ENCODE results near the gene LCORL. TPM values are rescaled to one million over a fixed set of nuclear protein-coding genes. Genes with fewer than 3 reads are reported as not detected.

The LCORL gene
- total and polyA plus RNA-seq, 12 donors: 2.6 to 28.8 (median 16.2) TPM

- intact Hi-C loops (cut with DNase I): no loop called here
- H3K9me3 ChIP-seq (replicated peaks in 1 of 3): no peaks in the 10 kb centered on the region
Measured at GRCh38 chr4:17920681-17921080, 100.9 kb downstream of the LCORL start.

GRCh38 chr4:17915439-17915838 lies 106.1 kb downstream of the LCORL start:
- Histone ChIP-seq H3K27me3 (no peaks in the 10 kb centered on the region), H3K4me1 (replicated peaks in 1 of 2) (no peaks in the 10 kb centered on the region), H3K4me3 (no peak overlapping the region), H3K36me3 (replicated peaks in 1 of 2) (no peaks in the 10 kb centered on the region), H3K27ac (no peak overlapping the region), H3K9me3 (replicated peaks in 1 of 3) (no peaks in the 10 kb centered on the region)
- DNase-seq: no peak
- intact Hi-C loops (cut with DNase I): no loop called here
- TF ChIP-seq POLR2A (IDR thresholded peaks at IDR 0.05) (no peak), CTCF (IDR thresholded peaks at IDR 0.05) (no peak)

More at GRCh38 chr4:17920681-17921080, 100.9 kb downstream of the LCORL start:
- no peaks in the 10 kb centered on the region for H3K4me1 ChIP-seq (replicated peaks in 1 of 2)
- no peaks in the 10 kb centered on the region for H3K27me3 ChIP-seq
- no peak for TF ChIP-seq POLR2A (IDR thresholded peaks at IDR 0.05)
- TF ChIP-seq CTCF (IDR thresholded peaks at IDR 0.05): no peak
- no peak overlapping the region for H3K4me3 ChIP-seq
- no peak for DNase-seq
- WGBS, 4 donors: 89 to 97% (median 95%) methylated on average over 1 of the region's 1 CpG
- H3K36me3 ChIP-seq (replicated peaks in 1 of 2): no peaks in the 10 kb centered on the region
- H3K27ac ChIP-seq: no peak overlapping the region

- H3K27ac ChIP-seq: no peak overlapping the region
- WGBS, 4 donors: 93 to 98% (median 94%) methylated on average over 9 of the region's 9 CpGs
- no peaks in the 10 kb centered on the region for H3K27me3 ChIP-seq
- no peaks in the 10 kb centered on the region for H3K36me3 ChIP-seq (replicated peaks in 1 of 2)
- DNase-seq: peak in 1 of 7 donors; percentile 3
- no peaks in the 10 kb centered on the region for H3K4me1 ChIP-seq (replicated peaks in 1 of 2)
- TF ChIP-seq POLR2A (IDR thresholded peaks at IDR 0.05) (no peak), CTCF (IDR thresholded peaks at IDR 0.05) (no peak)
- intact Hi-C loops (cut with DNase I): no loop called here
- H3K9me3 ChIP-seq (replicated peaks in 1 of 3): no peaks in the 10 kb centered on the region
- no peak overlapping the region for H3K4me3 ChIP-seq
Measured at GRCh38 chr4:17912011-17912410, 109.5 kb downstream of the LCORL start.

GRCh38 chr4:17911608-17912007 lies 109.9 kb downstream of the LCORL start:
- no peaks in the 10 kb centered on the region for H3K4me1 ChIP-seq (replicated peaks in 1 of 2)

More at GRCh38 chr4:17911608-17912007, 109.9 kb downstream of the LCORL start:
- 91 to 98% (median 96%) methylated on average over 5 to 11 of the region's 11 CpGs for WGBS, 4 donors
- Histone ChIP-seq H3K27ac (no peak overlapping the region), H3K36me3 (replicated peaks in 1 of 2) (no peaks in the 10 kb centered on the region), H3K4me3 (no peak overlapping the region), H3K9me3 (replicated peaks in 1 of 3) (no peaks in the 10 kb centered on the region), H3K27me3 (no peaks in the 10 kb centered on the region)
- DNase-seq: no peak
- no peak for TF ChIP-seq POLR2A (IDR thresholded peaks at IDR 0.05)
- no peak for TF ChIP-seq CTCF (IDR thresholded peaks at IDR 0.05)
- intact Hi-C loops (cut with DNase I): no loop called here
